Hematopoietic multipotent progenitor cell treated with erythropoietin and hydrocortisone succinate and interleukin-3 and kit ligand, for 8 days (in vitro differentiated cells): Measurements from ENCODE around the gene SOX6.

Source experiments
- DNase-seq: peaks from one replicate; pipeline ENCODE4 v3.0.0-alpha.2; 2015

The SOX6 gene

GRCh38 chr11:16136792-16137390 lies 219.5 kb downstream of the SOX6 start:
- DNase-seq, result no peak

GRCh38 chr11:16133867-16134266 lies 222.5 kb downstream of the SOX6 start:
- no peak for DNase-seq

DNA sequence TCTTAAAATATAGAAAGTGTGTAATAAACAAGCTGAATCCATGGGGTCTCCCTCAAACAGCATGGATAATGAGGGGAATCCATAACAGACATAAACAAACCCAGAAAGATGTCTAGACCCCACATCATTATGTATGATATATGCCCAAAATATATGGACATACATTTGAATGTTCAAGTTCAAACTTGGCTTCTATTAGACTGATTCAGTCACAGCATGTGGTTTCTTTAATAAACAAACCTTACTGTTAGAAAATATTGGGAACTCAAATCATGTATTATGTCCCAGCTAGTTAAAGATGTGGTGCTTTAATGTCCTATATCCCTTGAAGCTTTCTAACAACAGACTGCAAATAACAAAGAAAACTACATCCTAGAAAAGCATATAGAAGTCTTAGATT lies 228.6 kb downstream of the SOX6 start:
- no peak for DNase-seq

DNA sequence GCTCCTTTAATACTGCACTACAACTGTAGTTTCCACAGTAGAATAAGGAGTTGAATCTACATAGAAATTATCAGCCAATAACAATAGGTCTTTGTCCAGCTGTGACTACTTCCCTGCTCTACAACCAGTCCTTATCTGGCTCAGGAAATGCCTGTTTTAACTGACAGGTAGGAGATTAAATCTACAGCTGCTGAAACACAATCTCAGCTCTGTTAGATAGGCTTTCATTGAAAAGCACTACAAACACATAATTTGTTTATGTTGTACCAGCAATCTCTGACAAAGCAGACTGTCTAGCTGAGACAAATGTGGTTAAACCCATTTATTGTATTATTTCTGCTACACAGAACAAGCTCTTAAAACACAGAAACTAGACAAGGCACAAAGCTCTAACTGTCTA lies 230.0 kb downstream of the SOX6 start:
- no peak for DNase-seq

GRCh38 chr11:16125796-16126195 lies 230.6 kb downstream of the SOX6 start:
- DNase-seq, result no peak

DNA sequence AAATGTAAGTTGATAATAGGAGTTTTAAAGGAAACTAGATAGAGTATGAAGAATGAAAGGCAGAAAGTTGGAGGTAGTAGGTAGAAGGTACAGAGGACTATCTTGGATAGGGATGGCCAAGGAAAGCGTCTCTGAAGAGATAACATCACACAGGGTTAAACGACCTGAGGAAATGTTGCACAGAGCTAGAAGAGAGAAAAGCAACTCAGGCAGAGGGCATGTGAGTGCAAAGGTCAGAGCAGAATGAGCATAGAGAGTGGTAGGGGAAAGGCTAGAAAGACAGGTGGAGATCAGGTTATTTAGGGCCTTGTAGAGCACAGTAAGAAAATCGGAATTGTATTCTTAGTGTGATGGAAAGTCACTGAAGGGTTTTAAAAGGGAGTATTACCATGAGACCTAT lies 232.0 kb downstream of the SOX6 start:
- no peak for DNase-seq

DNA sequence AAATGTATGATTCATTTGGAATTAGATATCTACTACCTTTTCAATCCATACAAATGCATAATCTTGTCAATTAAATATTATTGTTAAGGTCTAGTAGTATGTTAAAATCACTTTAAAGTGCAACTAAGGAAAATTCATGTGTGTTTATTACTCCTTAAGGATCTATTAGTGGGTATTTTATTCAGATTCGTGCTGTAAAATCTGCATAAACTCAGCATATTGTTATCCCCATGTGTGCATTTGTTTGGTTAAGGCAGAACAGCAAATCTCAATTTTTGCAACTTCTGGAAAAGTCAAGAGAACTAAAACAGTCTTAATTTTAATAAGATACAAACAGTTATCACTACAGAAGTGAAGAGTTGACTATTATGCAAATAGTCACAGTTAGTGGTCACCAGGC lies 234.5 kb downstream of the SOX6 start:
- no peak for DNase-seq

DNA sequence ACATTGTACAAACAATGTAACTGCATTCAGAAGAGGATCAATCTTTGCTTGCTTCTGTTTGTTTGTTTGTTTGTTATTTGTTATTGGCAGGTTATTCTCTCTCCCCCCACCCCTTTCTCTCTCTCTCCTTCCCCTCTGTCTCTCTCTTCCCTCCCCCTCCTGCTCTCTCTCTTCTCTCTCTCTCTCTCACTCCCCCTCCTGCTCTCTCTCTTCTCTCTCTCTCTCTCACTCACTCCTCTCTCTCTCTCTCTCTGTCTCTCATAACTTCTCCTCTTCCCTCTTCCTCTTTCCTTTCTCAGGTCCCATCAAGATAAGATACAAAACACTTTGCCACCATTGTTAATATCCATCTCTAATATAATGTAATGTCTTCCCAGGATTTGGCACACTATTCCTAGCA lies 236.3 kb downstream of the SOX6 start:
- no peak for DNase-seq

DNA sequence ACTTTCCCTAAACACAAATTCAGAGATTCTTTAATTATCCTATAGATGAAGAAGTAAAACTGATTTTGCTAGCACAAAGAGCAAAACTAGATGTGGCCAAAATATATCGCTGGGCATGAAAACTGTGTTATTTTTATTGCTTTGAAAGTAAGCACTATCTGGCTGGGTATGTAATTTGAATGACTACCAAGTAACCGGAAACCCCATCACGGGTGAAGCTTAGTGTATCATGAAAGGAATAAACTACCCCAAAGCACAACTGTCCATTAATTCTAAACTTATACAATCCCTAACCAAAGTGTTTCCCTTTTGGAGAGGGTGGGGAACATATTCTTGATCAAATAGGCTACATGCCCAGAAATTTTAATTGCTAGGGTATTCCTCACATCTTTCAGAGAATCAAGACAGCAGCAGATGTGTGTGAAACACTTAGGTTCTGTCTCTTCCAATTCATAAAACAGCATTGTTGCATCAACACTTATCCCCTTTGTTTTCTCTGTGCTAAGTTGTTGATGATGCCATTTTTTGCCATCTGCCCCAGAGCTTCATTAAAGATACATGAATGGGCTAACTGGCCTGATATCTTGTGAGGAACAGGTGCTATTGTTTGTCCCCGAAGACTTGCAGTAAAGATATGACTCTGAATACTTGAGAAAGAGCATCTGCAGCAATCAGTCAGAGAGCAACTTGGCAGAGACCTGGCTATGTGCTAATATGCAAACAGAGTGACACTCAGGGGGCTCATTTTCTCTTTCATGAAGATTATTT lies 238.2 kb downstream of the SOX6 start:
- no peak for DNase-seq

DNA sequence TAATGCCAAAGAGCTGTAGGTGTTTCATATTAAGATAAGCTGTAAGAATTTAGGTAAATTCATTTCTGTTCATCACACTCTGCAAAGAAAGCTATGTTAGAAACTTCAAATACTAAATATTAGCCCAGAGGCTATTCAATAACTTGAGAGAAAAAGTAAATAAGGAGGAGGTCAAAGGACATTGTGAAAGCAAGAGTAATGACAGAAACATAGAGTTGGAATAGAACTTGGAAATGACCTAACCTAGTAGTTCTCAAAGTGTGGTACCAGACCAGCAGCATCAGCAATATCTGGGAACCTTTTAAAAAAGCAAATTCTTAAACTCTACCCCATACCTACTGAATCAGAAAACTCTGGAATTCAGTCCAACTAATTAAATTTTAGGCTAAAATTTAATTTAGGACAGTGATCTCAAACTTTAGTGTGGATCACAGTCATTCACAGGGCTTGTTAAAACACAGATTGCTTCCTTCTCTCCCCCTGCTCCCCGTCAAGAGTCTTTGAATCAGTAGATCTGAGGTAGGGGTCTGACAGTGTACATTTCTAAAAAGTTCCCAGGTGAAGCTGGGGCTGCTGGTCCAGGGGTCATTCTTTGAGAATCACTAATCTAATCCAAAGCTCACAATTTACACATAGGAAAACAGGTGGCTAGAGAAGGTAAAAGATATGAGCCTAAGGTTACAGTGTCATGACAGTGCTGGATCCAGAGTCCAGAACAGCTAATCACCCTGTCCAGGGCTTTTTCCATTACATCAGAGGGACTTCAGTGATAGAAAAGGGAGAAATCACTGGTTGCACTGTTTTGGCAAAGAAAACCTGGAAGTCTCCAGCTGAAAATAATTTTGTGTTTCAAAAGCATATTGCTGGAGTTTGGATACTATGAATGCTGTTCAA lies 241.1 kb downstream of the SOX6 start:
- no peak for DNase-seq

GRCh38 chr11:16114431-16114830 lies 241.9 kb downstream of the SOX6 start:
- DNase-seq, result no peak

GRCh38 chr11:16111690-16112089 lies 244.7 kb downstream of the SOX6 start:
- DNase-seq, result no peak

DNA sequence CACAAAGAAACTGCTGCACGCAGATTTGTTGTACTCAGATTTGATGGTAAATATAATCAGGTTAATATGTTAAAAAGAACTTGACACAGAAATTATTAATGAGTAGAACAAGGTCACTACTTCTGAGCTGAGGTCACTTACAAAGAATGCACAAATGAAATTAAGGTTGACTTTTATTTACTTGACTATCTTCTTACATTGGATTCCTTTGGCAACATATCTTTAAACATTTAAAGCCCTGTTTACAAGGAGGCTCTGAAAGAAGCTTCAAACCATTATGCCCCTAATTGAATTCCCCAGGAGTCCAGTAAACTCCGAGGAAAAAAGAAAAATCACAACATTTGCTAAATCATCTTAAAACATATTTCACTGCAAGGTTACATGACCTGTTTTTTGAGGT lies 245.5 kb downstream of the SOX6 start:
- DNase-seq, result no peak

DNA sequence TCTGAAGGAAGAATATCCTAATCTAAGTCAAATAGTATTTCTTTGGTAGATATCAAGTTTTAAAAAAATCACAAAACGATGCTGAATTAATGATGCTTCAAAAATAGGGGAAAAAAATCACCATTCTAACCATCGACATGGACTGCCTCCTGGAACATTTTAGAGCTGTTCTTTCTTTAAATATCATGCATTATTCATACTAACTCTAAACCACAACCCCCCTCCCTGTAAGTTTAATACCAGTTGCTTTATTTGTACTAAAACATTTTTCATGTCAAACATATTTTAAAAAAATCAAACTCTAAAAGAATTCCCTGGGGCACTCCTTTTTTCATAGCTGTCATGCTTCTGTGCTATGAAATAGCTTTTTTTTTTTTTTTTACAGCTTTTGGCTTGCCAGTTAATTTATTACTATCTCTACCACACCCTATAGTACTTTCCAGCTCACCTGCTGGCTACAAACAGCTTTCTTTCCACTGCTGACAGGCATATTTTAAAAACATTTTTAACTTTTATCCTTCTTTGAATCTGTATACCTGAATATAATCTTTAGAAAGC lies 256.9 kb downstream of the SOX6 start:
- DNase-seq, result no peak

DNA sequence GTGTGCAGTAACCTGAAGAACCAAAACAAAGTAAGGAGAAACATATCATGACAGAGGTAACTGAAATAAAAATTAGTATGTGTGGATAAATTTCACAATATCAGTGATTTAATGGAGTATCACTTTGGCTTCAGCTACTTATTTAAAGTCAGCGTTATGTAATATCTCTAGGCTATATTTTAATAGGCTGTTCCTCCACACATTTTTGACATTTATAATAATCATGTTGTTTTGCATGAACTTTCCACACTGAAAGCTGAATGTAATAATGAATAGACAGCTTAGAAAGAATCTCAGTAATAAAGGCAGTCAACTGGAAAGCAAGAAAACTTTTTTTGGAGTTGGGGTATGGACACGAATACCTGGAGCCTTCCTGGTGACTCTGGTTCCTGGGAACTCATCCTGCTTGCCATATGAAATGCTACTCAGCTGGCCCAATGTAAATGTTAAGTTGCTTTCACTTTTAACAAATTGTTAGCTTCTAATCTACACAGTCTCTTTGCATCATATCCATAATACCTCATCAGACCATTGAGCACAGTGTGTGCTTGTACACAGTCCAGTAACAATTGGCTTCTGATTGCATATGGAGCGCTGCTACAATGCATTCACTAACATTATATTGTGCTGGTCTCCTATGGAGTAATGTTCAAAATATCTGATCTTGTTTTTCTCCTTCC lies 257.7 kb downstream of the SOX6 start:
- DNase-seq, result no peak

DNA sequence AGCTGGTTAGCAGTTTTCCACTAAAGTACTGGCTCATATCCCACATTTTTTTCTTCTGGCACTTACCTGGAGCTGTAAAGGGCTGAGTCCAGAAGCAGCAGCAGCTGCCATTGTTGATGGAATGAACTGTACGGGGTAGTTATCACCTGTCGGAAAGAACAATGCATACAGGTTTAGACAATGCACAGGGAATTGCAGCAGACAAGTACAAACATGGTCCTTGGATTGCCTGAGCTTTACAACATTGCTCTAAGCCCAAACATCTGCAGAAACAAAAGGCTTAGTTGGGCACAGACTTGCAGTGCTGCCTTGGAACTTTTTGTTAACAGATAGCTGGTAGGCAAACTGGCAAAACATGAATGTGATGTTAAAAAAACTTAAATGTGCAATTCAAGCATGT lies 258.8 kb downstream of the SOX6 start:
- no peak for DNase-seq

DNA sequence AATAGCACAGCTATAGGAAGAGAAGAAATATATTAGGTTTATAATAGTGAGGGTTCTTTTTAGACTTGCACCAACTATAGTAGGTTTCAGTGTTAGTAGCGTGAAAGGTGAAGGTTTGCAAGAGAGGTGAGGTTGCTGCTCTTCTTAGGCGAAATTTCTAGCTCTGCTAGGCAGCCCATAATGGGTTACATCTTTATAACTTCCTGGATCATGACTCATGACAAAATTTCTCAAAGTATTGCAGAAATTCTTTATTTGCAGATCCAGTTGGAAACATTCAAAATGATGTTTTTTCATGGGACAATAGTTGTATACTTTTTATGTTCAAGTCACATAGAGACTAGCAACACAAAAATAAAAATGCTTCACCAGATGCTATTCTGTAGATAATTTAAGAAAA lies 260.0 kb downstream of the SOX6 start:
- DNase-seq, result no peak

DNA sequence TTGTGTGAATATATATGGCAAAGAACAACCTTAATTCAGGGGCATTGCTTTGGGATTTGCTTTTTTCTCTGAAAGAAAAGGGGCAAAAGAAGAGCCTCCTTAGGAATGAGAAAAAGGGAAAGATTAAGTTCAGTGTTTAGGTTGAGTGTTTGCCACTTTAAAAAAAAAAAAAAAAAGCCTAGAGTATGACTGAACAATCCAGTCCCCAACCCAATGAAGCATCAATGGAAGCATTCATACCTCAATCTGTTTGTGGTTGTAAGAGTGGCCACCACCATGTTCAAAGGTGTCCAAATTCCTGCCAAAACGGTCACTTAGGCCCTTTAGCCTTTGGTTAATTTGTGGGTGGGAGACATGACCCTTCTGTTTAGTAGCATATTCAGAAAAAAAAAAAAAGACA lies 260.6 kb downstream of the SOX6 start:
- no peak for DNase-seq

- DNase-seq, result no peak
Observed at GRCh38 chr11:16093889-16094653, 262.3 kb downstream of the SOX6 start.

- no peak for DNase-seq
Observed at GRCh38 chr11:16091862-16092261, 264.5 kb downstream of the SOX6 start.

GRCh38 chr11:16089481-16089880 lies 266.9 kb downstream of the SOX6 start:
- DNase-seq, result no peak

GRCh38 chr11:16088774-16089173 lies 267.6 kb downstream of the SOX6 start:
- DNase-seq, result no peak
